Naive thymus-derived CD4-positive, alpha-beta T cell (primary cell): Measurements from ENCODE around the gene STAU1. TPM values are rescaled to one million over a fixed set of nuclear protein-coding genes. Genes with fewer than 3 reads are reported as not detected.

Experiments used
- ATAC-seq: fragments of 150-1000 bp; cut with Tn5 transposase; 2 replicates; pipeline ENCODE4 v1.10.0; 2021; ENCODE audit warnings: mild to moderate bottlenecking, moderate library complexity
- CTCF ChIA-PET: fragments of 350-600 bp; sonication (Branson Sonifier 250); formaldehyde crosslinking; loops from one replicate; lab custom pipeline; 2021; ENCODE audit warnings: antibody characterized with exemption; lab: Charles Lee
- POLR2A ChIA-PET: fragments of 350-600 bp; sonication (Branson Sonifier 250); formaldehyde crosslinking; loops from one replicate; lab custom pipeline; 2021; ENCODE audit warnings: antibody characterized with exemption, inconsistent platforms; lab: Charles Lee
- DNase-seq, 9 donors: peaks; one replicate each; pipeline versions ENCODE4 v3.0.0 to v3.0.0-alpha.2; 2020 to 2022; ENCODE audit warnings: mixed read lengths in 1 of 9
- H3K27ac ChIP-seq: one replicate; pipeline ENCODE4 v1.7.0; 2013; ENCODE audit warnings: mild to moderate bottlenecking, low read depth, low read length, moderate library complexity
- H3K27me3 ChIP-seq, 2 donors: one replicate each; pipeline ENCODE4 v1.7.0; 2013; ENCODE audit warnings: low read length in 2 of 2, mild to moderate bottlenecking in 2 of 2, moderate library complexity in 2 of 2; ENCODE audit not compliant: control insufficient read depth in 2 of 2, insufficient read depth in 2 of 2
- H3K36me3 ChIP-seq, 3 experiments: 1 replicate in 2 of 3; 2 replicates in 1 of 3; pipeline ENCODE4 v1.7.0; 2013; ENCODE audit warnings: low read length in 3 of 3, mild to moderate bottlenecking in 3 of 3, moderate library complexity in 1 of 3; ENCODE audit not compliant: insufficient read depth in 3 of 3, control insufficient read depth in 2 of 3
- H3K4me1 ChIP-seq, 2 donors: one replicate each; pipeline ENCODE4 v1.7.0; 2013; ENCODE audit warnings: low read length in 2 of 2, mild to moderate bottlenecking in 2 of 2, moderate library complexity in 1 of 2; ENCODE audit not compliant: control insufficient read depth in 2 of 2, insufficient read depth in 2 of 2
- H3K4me3 ChIP-seq: 2 replicates; pipeline ENCODE4 v1.7.0; 2013; ENCODE audit warnings: mild to moderate bottlenecking, low read length
- H3K9me3 ChIP-seq, 3 experiments: 1 replicate in 2 of 3; 2 replicates in 1 of 3; pipeline ENCODE4 v1.7.0; 2013; ENCODE audit warnings: low read length in 3 of 3; ENCODE audit not compliant: control insufficient read depth in 2 of 3
- H3K27ac Mint-ChIP-seq, 9 donors: one replicate each; pipeline ENCODE4 v1.8.0; 2020 to 2022; ENCODE audit warnings: mixed read lengths in 9 of 9, mild to moderate bottlenecking in 8 of 9, moderate library complexity in 5 of 9, inconsistent platforms in 2 of 9
- H3K27me3 Mint-ChIP-seq, 5 donors: one replicate each; pipeline ENCODE4 v1.8.0; 2021 to 2022; ENCODE audit warnings: mixed read lengths in 5 of 5, mild to moderate bottlenecking in 1 of 5
- H3K36me3 Mint-ChIP-seq, 5 donors: one replicate each; pipeline ENCODE4 v1.8.0; 2020 to 2022; ENCODE audit warnings: mixed read lengths in 5 of 5, mild to moderate bottlenecking in 3 of 5, inconsistent platforms in 1 of 5
- H3K4me1 Mint-ChIP-seq, 7 donors: one replicate each; pipeline ENCODE4 v1.8.0; 2020 to 2022; ENCODE audit warnings: mixed read lengths in 7 of 7, mild to moderate bottlenecking in 3 of 7, inconsistent platforms in 1 of 7
- H3K4me3 Mint-ChIP-seq, 10 donors: one replicate each; pipeline ENCODE4 v1.8.0; 2020 to 2022; ENCODE audit warnings: mild to moderate bottlenecking in 10 of 10, mixed read lengths in 10 of 10, moderate library complexity in 6 of 10, inconsistent platforms in 2 of 10
- H3K9me3 Mint-ChIP-seq, 11 donors: one replicate each; pipeline ENCODE4 v1.8.0; 2020 to 2022; ENCODE audit warnings: mixed read lengths in 11 of 11, mild to moderate bottlenecking in 4 of 11, inconsistent platforms in 1 of 11, moderate library complexity in 1 of 11
- intact Hi-C, 2 donors: fragments of 100-400 bp; cut with micrococcal nuclease; formaldehyde crosslinking; loops; one replicate each; pipeline ENCODE4 v1.15.1; 2023
- polyA plus RNA-seq, 2 donors: library from polyadenylated mRNA; unstranded; fragments of 300-500 nt; fragmentation: Illumina TruSeq; gene quantifications; one replicate each; pipeline ENCODE4 v1.2.3, GENCODE V29; 2021
- total RNA-seq, 6 experiments: library from RNA in 5 of 6; stranded (reverse) in 5 of 6; gene quantifications; 1 replicate in 5 of 6; 2 replicates in 1 of 6; pipeline ENCODE4 v1.2.3 and lab custom pipeline; 2021 to 2026

The STAU1 gene
- total and polyA plus RNA-seq, 7 experiments from 2014 or later = 35.8 to 56.3 (median 45.8) TPM

- Mint-ChIP-seq H3K4me1 (peaks cover 28 to 70% (median 62%) of the 10 kb centered on the region in 7 donors), H3K9me3 (no peaks in the 10 kb centered on the region), H3K4me3 (peak overlapping the region in 4 of 10 donors; percentile 9 to 58 (median 49)), H3K27me3 (no peaks in the 10 kb centered on the region), H3K36me3 (peaks cover 5 to 17% (median 12%) of the 10 kb centered on the region in 5 donors), H3K27ac (peak overlapping the region in 8 of 9 donors; percentile 29 to 84 (median 72))
- intact Hi-C loops = loop anchor here in 1 of 2 donors (2.0 kb wide), 2 partner anchors 13 to 19 kb away; no protein-coding TSS in a partner anchor
- H3K4me3 ChIP-seq = no peak overlapping the region
- ChIA-PET POLR2A (interaction anchor here (0.6 to 2.4 kb wide), 3 partner anchors 13 to 356 kb away, joined by 3 to 6 read pairs (median 3); no protein-coding TSS in a partner anchor), CTCF (interaction anchor here (1.6 kb wide), 1 partner anchor 12 kb away, joined by 9 read pairs; no protein-coding TSS in a partner anchor)
- peaks cover 18 to 39% of the 10 kb centered on the region in 2 donors for H3K4me1 ChIP-seq
- peaks cover 0 to 33% (median 3%) of the 10 kb centered on the region in 3 experiments for H3K36me3 ChIP-seq
- no peaks in the 10 kb centered on the region for H3K9me3 ChIP-seq
- H3K27ac ChIP-seq = peak overlapping the region; percentile 16
- H3K27me3 ChIP-seq = no peaks in the 10 kb centered on the region
- ATAC-seq = no peak
- DNase-seq = no peak
These were observed 20.2 kb downstream of the STAU1 start for GRCh38 chr20:49167811-49168507.

GRCh38 chr20:49166534-49167449 lies 21.3 kb downstream of the STAU1 start:
- intact Hi-C loops = loop anchor here (1.0 to 2.0 kb wide), 2 partner anchors 20 to 21 kb away; no protein-coding TSS in a partner anchor
- CTCF ChIA-PET = interaction anchor here (0.6 to 1.6 kb wide), 3 partner anchors 13 to 51 kb away, joined by 3 to 9 read pairs (median 3); no protein-coding TSS in a partner anchor
- POLR2A ChIA-PET = interaction anchor here (0.6 to 2.4 kb wide), 2 partner anchors 14 to 355 kb away, joined by 3 to 6 read pairs; no protein-coding TSS in a partner anchor

GRCh38 chr20:49165611-49166010 lies 22.5 kb downstream of the STAU1 start:
- no peak overlapping the region for H3K4me3 ChIP-seq
- Mint-ChIP-seq H3K4me3 (peak overlapping the region in 2 of 10 donors; percentile 35 to 58), H3K9me3 (no peaks in the 10 kb centered on the region), H3K27ac (peak overlapping the region in 6 of 9 donors; percentile 33 to 88 (median 72)), H3K27me3 (no peaks in the 10 kb centered on the region), H3K4me1 (peaks cover 32 to 75% (median 68%) of the 10 kb centered on the region in 7 donors), H3K36me3 (peaks cover 4 to 10% (median 8%) of the 10 kb centered on the region in 5 donors)
- POLR2A ChIA-PET = interaction anchor here (0.5 to 2.4 kb wide), 3 partner anchors 15 to 121 kb away, joined by 3 to 6 read pairs (median 5); no protein-coding TSS in a partner anchor
- peaks cover 0 to 20% (median 0%) of the 10 kb centered on the region in 3 experiments for H3K36me3 ChIP-seq
- CTCF ChIA-PET = no interaction called here
- DNase-seq (no peak), ATAC-seq (no peak)
- H3K4me1 ChIP-seq = peaks cover 18 to 38% of the 10 kb centered on the region in 2 donors
- intact Hi-C loops = loop anchor here (1.0 to 2.0 kb wide), 2 partner anchors 21 to 22 kb away; no protein-coding TSS in a partner anchor
- H3K27me3 ChIP-seq = no peaks in the 10 kb centered on the region
- no peak overlapping the region for H3K27ac ChIP-seq
- no peaks in the 10 kb centered on the region for H3K9me3 ChIP-seq

More at GRCh38 chr20:49166534-49167449, 21.3 kb downstream of the STAU1 start:
- peaks cover 4 to 13% (median 10%) of the 10 kb centered on the region in 5 donors for H3K36me3 Mint-ChIP-seq
- peaks cover 32 to 72% (median 65%) of the 10 kb centered on the region in 7 donors for H3K4me1 Mint-ChIP-seq
- Histone ChIP-seq H3K4me3 (no peak overlapping the region), H3K27ac (peak overlapping the region; percentile 16), H3K36me3 (peaks cover 0 to 24% (median 0%) of the 10 kb centered on the region in 3 experiments), H3K27me3 (no peaks in the 10 kb centered on the region), H3K9me3 (no peaks in the 10 kb centered on the region), H3K4me1 (peaks cover 18 to 39% of the 10 kb centered on the region in 2 donors)
- no peaks in the 10 kb centered on the region for H3K27me3 Mint-ChIP-seq
- no peak for DNase-seq
- H3K27ac Mint-ChIP-seq = peak overlapping the region in 8 of 9 donors; percentile 9 to 83 (median 72)
- no peak for ATAC-seq
- peak overlapping the region in 6 of 10 donors; percentile 2 to 58 (median 42) for H3K4me3 Mint-ChIP-seq
- H3K9me3 Mint-ChIP-seq = no peaks in the 10 kb centered on the region

- DNase-seq (no peak), ATAC-seq (no peak)
- Mint-ChIP-seq H3K4me1 (peaks cover 31 to 71% (median 63%) of the 10 kb centered on the region in 7 donors), H3K27me3 (no peaks in the 10 kb centered on the region), H3K4me3 (no peak overlapping the region), H3K9me3 (no peaks in the 10 kb centered on the region), H3K27ac (no peak overlapping the region), H3K36me3 (peaks cover 0 to 14% (median 13%) of the 10 kb centered on the region in 5 donors)
- CTCF ChIA-PET = no interaction called here
- POLR2A ChIA-PET = interaction anchor here (0.6 kb wide), 1 partner anchor 172 kb away, joined by 3 read pairs; no protein-coding TSS in a partner anchor
- H3K9me3 ChIP-seq = no peaks in the 10 kb centered on the region
- H3K4me1 ChIP-seq = peaks cover 18 to 24% of the 10 kb centered on the region in 2 donors
- peaks cover 0 to 23% (median 0%) of the 10 kb centered on the region in 3 experiments for H3K36me3 ChIP-seq
- intact Hi-C loops = no loop called here
- H3K4me3 ChIP-seq = no peak overlapping the region
- no peak overlapping the region for H3K27ac ChIP-seq
- no peaks in the 10 kb centered on the region for H3K27me3 ChIP-seq
These were observed 24.4 kb downstream of the STAU1 start for GRCh38 chr20:49163696-49164095.

- POLR2A ChIA-PET = interaction anchor here (1.0 kb wide), 1 partner anchor 22 kb away, joined by 3 read pairs; no protein-coding TSS in a partner anchor
- ATAC-seq (no peak), DNase-seq (no peak)
- H3K36me3 Mint-ChIP-seq = peaks cover 0 to 14% (median 13%) of the 10 kb centered on the region in 5 donors
- Histone ChIP-seq H3K27me3 (no peaks in the 10 kb centered on the region), H3K27ac (no peak overlapping the region), H3K4me1 (peaks cover 5% of the 10 kb centered on the region in 2 donors), H3K9me3 (no peaks in the 10 kb centered on the region), H3K36me3 (peaks cover 0 to 28% (median 0%) of the 10 kb centered on the region in 3 experiments), H3K4me3 (no peak overlapping the region)
- H3K9me3 Mint-ChIP-seq = no peaks in the 10 kb centered on the region
- intact Hi-C loops = no loop called here
- peak overlapping the region in 3 of 10 donors; percentile 14 to 47 (median 39) for H3K4me3 Mint-ChIP-seq
- peak overlapping the region in 6 of 9 donors; percentile 44 to 78 (median 72) for H3K27ac Mint-ChIP-seq
- CTCF ChIA-PET = interaction anchor here (0.6 kb wide), 1 partner anchor 1880 kb away, joined by 3 read pairs; no protein-coding TSS in a partner anchor
- no peaks in the 10 kb centered on the region for H3K27me3 Mint-ChIP-seq
- H3K4me1 Mint-ChIP-seq = peaks cover 28 to 55% (median 48%) of the 10 kb centered on the region in 7 donors
These were observed 26.5 kb downstream of the STAU1 start for GRCh38 chr20:49161428-49162152.
